ENCODE results near the gene GPR35. TPM values are rescaled to one million over a fixed set of nuclear protein-coding genes. Genes with fewer than 3 reads are reported as not detected.

GPR35 gene
- total RNA-seq, 1 experiment from 2014 or later: 1.1 TPM

- DNase-seq (ENCODE audit: low read depth): no peak
These were observed 2.6 kb upstream of the GPR35 start for GRCh38 chr2:240622531-240623235.

GRCh38 chr2:240623531-240624010 lies 1.7 kb upstream of the GPR35 start:
- no peak for DNase-seq (ENCODE audit: low read depth)

DNA sequence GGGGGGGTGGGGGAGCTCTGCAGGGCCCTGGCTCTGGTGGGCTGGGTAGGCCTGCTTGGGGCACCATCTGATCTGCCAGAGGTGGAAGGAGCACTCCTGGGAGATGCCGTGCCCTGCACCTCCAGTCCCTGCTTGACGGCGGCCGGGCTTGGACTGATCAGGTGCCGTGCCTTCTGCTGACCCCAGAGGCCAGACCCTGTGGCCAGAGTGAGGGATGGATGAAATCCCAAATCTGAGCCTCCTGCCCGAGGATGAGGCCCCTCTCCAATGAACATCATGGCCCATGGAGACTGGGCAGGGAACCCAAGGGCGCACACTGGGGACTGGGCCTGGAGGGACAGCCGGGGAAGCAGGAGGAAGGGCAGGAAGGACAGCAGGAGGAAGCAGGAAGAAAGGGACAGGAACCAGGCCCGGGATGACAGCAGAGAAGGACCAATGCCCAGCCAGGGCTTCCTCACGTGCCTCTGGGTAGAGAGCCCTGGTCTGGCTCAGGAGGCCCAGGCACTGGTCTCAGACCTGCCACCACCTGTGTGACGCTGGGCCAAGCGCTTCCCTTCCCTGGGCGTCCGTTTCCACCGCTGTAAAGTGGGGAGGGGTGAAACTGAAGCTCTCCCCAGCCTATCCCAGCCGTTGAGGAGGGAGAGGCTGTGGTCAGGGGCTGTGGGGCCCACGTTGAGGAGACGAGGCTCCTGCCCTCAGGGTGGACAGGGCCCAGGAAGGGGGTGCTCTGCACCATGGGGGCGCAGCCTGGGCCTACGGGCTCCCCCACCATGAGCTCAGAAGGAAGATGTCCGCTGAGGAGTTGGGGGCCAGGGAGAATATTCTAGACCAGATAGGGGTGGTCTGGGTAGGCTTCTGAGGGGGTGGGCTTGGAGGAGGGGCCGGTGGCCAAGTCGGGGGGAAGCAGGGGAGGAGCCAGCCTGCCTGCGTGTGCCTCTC lies 1.0 kb upstream of the GPR35 start:
- no peak for DNase-seq (ENCODE audit: low read depth)

DNA sequence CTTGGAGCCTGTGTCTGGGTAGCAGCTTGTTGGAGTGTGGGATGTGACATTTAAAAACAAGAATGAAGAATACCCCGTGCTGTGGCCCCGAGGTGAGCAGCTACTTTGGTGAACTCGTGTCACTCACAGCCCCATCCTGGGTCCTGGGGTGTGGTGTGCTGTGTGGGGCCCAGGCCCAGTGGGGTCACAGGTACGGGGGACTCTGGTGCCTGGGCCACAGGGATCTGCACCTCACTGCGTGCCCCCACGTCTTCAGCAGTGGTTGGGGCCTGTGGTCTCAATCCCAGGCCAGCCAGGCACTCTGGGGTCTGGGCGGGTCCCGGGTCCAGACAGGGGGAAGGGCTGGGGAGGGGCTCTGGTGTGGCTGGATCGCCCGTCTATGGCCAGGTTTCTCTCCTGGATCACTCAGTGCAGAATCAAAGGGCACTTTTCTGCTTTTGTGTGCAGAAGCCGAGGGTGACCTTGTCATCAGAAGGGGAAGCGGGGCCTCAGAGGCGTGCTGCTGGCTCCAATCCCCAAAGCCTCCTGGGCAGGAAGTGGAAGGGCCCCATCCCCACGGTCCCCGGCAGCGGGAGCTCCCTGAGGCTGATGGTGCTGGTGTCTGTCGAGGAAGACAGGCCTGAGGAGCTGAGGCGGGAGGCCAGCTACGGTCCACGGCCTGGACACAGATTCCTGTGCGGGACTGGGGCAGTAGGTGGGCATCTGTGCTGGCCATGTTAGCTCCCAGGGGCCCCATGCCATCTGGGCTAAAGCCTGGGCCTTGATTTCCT lies 1.4 kb downstream of the GPR35 start:
- peak; percentile 29 for DNase-seq (ENCODE audit: low read depth)

- no peak for DNase-seq (ENCODE audit: low read depth)
These were observed 2.6 kb downstream of the GPR35 start for GRCh38 chr2:240627736-240628506.

DNA sequence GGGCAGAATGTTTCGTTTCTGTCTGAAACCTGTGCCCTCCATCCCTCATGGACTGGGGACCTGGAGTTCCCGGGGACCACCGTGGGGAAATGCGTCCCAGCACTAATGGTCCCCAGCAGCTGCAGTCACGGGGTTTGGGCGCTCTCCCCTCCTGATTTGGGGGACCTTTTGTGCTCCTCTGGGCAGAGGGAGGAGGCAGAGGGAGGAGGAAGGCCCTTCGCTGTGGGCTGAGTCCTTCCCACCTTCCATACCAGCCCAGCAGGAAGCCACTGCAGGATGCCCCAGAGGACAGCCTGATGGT lies 3.2 kb downstream of the GPR35 start:
- no peak for DNase-seq (ENCODE audit: low read depth)

- DNase-seq (ENCODE audit: low read depth): no peak
These were observed 3.7 kb downstream of the GPR35 start for GRCh38 chr2:240628808-240629618.

DNA sequence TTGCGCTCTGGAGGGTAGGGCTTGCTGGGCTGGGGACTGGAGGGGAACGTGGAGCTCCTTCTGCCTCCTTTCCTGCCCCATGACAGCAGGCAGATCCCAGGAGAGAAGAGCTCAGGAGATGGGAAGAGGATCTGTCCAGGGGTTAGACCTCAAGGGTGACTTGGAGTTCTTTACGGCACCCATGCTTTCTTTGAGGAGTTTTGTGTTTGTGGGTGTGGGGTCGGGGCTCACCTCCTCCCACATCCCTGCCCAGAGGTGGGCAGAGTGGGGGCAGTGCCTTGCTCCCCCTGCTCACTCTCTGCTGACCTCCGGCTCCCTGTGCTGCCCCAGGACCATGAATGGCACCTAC lies 4.3 kb downstream of the GPR35 start:
- no peak for DNase-seq (ENCODE audit: low read depth)

DNA sequence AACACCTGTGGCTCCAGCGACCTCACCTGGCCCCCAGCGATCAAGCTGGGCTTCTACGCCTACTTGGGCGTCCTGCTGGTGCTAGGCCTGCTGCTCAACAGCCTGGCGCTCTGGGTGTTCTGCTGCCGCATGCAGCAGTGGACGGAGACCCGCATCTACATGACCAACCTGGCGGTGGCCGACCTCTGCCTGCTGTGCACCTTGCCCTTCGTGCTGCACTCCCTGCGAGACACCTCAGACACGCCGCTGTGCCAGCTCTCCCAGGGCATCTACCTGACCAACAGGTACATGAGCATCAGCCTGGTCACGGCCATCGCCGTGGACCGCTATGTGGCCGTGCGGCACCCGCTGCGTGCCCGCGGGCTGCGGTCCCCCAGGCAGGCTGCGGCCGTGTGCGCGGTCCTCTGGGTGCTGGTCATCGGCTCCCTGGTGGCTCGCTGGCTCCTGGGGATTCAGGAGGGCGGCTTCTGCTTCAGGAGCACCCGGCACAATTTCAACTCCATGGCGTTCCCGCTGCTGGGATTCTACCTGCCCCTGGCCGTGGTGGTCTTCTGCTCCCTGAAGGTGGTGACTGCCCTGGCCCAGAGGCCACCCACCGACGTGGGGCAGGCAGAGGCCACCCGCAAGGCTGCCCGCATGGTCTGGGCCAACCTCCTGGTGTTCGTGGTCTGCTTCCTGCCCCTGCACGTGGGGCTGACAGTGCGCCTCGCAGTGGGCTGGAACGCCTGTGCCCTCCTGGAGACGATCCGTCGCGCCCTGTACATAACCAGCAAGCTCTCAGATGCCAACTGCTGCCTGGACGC lies 4.9 kb downstream of the GPR35 start:
- no peak for DNase-seq (ENCODE audit: low read depth)

DNA sequence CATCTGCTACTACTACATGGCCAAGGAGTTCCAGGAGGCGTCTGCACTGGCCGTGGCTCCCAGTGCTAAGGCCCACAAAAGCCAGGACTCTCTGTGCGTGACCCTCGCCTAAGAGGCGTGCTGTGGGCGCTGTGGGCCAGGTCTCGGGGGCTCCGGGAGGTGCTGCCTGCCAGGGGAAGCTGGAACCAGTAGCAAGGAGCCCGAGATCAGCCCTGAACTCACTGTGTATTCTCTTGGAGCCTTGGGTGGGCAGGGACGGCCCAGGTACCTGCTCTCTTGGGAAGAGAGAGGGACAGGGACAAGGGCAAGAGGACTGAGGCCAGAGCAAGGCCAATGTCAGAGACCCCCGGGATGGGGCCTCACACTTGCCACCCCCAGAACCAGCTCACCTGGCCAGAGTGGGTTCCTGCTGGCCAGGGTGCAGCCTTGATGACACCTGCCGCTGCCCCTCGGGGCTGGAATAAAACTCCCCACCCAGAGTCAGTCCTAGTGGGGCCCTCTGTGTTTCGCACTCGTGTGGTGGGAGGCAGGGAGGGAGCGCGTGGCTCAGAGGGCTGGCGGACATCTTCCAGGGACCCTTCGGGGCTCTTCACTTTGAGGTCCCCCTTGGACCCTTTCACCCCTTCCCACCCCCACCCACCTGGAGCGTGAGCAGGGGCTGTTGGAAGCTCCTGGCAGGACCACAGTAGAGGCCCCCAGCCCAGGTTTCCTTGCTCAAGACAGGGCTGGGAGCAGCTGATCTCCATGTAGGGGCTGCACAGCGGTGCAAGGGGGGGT lies 5.7 kb downstream of the GPR35 start:
- no peak for DNase-seq (ENCODE audit: low read depth)

- no peak for DNase-seq (ENCODE audit: low read depth)
These were observed 6.4 kb downstream of the GPR35 start for GRCh38 chr2:240631548-240632305.

DNA sequence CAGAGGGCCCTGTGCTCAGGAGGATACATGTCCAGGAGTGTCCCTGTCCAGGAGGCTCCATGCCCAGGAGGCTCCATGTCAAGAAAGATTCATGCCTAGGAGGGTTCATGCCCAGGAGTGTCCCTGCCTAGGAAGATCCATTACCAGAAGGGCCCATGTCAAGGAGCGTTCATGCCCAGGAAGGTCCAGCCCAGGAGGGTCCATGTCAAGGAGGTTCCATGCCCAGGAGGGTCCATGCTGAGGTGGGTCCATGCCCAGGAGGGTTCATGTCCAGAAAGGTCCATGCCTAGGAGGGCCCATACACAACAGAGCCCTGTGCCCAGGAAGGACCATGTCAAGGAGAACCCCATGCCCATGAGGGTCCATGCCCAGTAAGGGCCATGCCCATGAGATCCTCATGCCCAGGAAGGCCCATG lies 7.0 kb downstream of the GPR35 start:
- DNase-seq (ENCODE audit: low read depth): no peak

- no peak for DNase-seq (ENCODE audit: low read depth)
These were observed 10.1 kb downstream of the GPR35 start for GRCh38 chr2:240635121-240635997.

- no peak for DNase-seq (ENCODE audit: low read depth)
These were observed 10.8 kb downstream of the GPR35 start for GRCh38 chr2:240635998-240636547.

- DNase-seq (ENCODE audit: low read depth): no peak
These were observed 11.4 kb downstream of the GPR35 start for GRCh38 chr2:240636563-240637115.

DNA sequence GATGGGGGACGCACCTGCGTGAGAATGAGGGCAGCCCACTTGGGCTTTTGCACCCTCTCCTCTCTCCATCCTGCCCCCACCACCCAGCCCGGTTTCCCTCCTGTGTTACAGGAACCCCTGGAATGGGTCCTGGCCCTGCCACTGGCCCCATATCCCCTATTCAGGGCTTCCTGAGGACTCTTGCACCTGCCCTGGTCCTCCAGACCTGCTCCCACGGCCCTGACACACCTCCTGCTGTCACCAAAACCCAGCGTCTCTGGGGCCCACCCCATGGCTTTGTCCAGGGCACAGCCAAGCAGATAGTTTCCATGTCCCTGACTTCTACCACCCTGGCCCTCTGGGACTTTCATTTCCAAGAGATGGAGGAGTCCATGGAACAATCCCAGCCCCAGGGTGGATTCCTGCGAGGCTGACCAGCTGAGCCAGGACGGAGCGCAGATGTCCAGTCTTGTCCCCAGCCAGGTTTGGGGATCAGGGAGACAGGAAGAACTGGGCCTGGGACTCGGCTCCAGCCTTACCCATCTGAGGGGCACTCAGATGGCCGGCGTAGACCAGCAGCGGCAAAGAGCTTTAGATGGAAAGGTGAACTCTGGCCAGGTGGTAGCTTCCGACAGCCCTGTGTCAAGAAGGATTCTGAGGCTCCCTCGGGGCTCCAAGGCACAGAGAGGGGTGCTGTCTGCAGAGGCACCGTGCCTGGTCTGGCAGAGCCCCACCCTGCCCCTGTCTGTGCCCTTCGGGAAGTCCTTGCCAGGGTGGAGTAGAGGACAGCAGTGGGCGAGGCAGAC lies 12.0 kb downstream of the GPR35 start:
- DNase-seq (ENCODE audit: low read depth): no peak

Measured in Daoy (cell line).